Astrocyte (in vitro differentiated cells and primary cell): ENCODE measurements around the gene IL4I1. TPM values are rescaled to one million over a fixed set of nuclear protein-coding genes. Genes with fewer than 3 reads are reported as not detected.

Experiments used
- DNase-seq: peaks from one replicate; pipeline ENCODE4 v3.0.0-alpha.2; 2010; ENCODE audit warnings: low read depth
- FAIRE-seq: peaks from 2 replicates; lab custom pipeline; 2011; peaks lifted over from hg19 to GRCh38; lab: Jason Lieb, UNC
- H2AFZ ChIP-seq: 2 replicates; pipeline ENCODE4 v1.6.0; 2012; ENCODE audit warnings: low read depth, low read length, inconsistent platforms
- H3K27ac ChIP-seq: 2 replicates; pipeline ENCODE4 v1.5.1; 2011; ENCODE audit warnings: low read depth, low read length, inconsistent platforms
- H3K27me3 ChIP-seq: 2 replicates; pipeline ENCODE4 v1.6.0; 2011; ENCODE audit warnings: low read length, inconsistent platforms; ENCODE audit not compliant: insufficient read depth
- H3K36me3 ChIP-seq: 2 replicates; pipeline ENCODE4 v1.5.1; 2011; ENCODE audit warnings: low read length, inconsistent platforms; ENCODE audit not compliant: insufficient read depth
- H3K4me1 ChIP-seq: 2 replicates; pipeline ENCODE4 v1.5.1; 2011; ENCODE audit warnings: low read length, inconsistent platforms; ENCODE audit not compliant: insufficient read depth
- H3K4me2 ChIP-seq: 2 replicates; pipeline ENCODE4 v1.6.0; 2012; ENCODE audit warnings: low read length, inconsistent platforms
- H3K4me3 ChIP-seq: 2 replicates; pipeline ENCODE4 v1.5.1; 2011; ENCODE audit warnings: low read depth, mild to moderate bottlenecking, low read length, inconsistent platforms; ENCODE audit not compliant: insufficient read depth
- H3K79me2 ChIP-seq: 2 replicates; pipeline ENCODE4 v1.6.0; 2012; ENCODE audit warnings: mild to moderate bottlenecking, low read length, inconsistent platforms; ENCODE audit not compliant: insufficient read depth
- H3K9ac ChIP-seq: 2 replicates; pipeline ENCODE4 v1.6.0; 2012; ENCODE audit warnings: mild to moderate bottlenecking, low read length, inconsistent platforms
- H3K9me3 ChIP-seq: 2 replicates; pipeline ENCODE4 v1.5.1; 2012; ENCODE audit warnings: low read depth, mild to moderate bottlenecking, low read length, inconsistent platforms; ENCODE audit not compliant: insufficient read depth
- H4K20me1 ChIP-seq: 2 replicates; pipeline ENCODE4 v1.6.0; 2012; ENCODE audit warnings: low read length, inconsistent platforms; ENCODE audit not compliant: insufficient read depth
- H3K27ac Mint-ChIP-seq: one replicate; pipeline ENCODE4 v1.8.0; 2021; ENCODE audit warnings: mild to moderate bottlenecking, mixed read lengths; ENCODE audit not compliant: unreplicated experiment
- H3K27me3 Mint-ChIP-seq: one replicate; pipeline ENCODE4 v1.8.0; 2021; ENCODE audit warnings: low read depth, mixed read lengths; ENCODE audit not compliant: unreplicated experiment
- H3K36me3 Mint-ChIP-seq: one replicate; pipeline ENCODE4 v1.8.0; 2021; ENCODE audit warnings: low read depth, mixed read lengths; ENCODE audit not compliant: unreplicated experiment
- H3K4me1 Mint-ChIP-seq: one replicate; pipeline ENCODE4 v1.8.0; 2021; ENCODE audit warnings: low read depth, mixed read lengths; ENCODE audit not compliant: unreplicated experiment
- H3K4me3 Mint-ChIP-seq: one replicate; pipeline ENCODE4 v1.8.0; 2021; ENCODE audit warnings: mild to moderate bottlenecking, moderate library complexity, mixed read lengths; ENCODE audit not compliant: unreplicated experiment
- H3K9me3 Mint-ChIP-seq: one replicate; pipeline ENCODE4 v1.8.0; 2021; ENCODE audit warnings: mild to moderate bottlenecking, mixed read lengths; ENCODE audit not compliant: unreplicated experiment
- EZH2 ChIP-seq: IDR thresholded peaks from 2 replicates; pipeline ENCODE4 v1.6.1; 2012; ENCODE audit warnings: mild to moderate bottlenecking, low read length, inconsistent platforms; ENCODE audit not compliant: insufficient read depth
- total RNA-seq: library from RNA; stranded (reverse); gene quantifications from 2 replicates; pipeline ENCODE4 v1.2.1, GENCODE V29; 2021
- TF ChIP-seq, protein P1 (sequence below): IDR thresholded peaks from 2 replicates; pipeline ENCODE4 v1.5.1; 2011; ENCODE audit warnings: low read depth, mild to moderate bottlenecking, inconsistent platforms, low read length, moderate library complexity; ENCODE audit not compliant: insufficient read depth

IL4I1 gene
- total RNA-seq, 1 donor from 2014 or later, result 0.27 TPM

GRCh38 chr19:49874503-49875157 lies 22.1 kb downstream of the IL4I1 start:
- Mint-ChIP-seq H3K4me3 (no peak overlapping the region), H3K4me1 (peaks cover 6% of the 10 kb centered on the region), H3K27ac (peak overlapping the region; percentile 83), H3K36me3 (peaks cover 13% of the 10 kb centered on the region), H3K9me3 (no peaks in the 10 kb centered on the region), H3K27me3 (no peaks in the 10 kb centered on the region)
- peaks cover 5% of the 10 kb centered on the region for H4K20me1 ChIP-seq
- peaks cover 65% of the 10 kb centered on the region for H3K79me2 ChIP-seq
- H3K9ac ChIP-seq, result peak overlapping the region; percentile 99
- peaks cover 4% of the 10 kb centered on the region for H3K36me3 ChIP-seq
- H3K4me1 ChIP-seq, result peaks cover 32% of the 10 kb centered on the region
- TF ChIP-seq EZH2, result no peak
- TF ChIP-seq, protein P1, sequence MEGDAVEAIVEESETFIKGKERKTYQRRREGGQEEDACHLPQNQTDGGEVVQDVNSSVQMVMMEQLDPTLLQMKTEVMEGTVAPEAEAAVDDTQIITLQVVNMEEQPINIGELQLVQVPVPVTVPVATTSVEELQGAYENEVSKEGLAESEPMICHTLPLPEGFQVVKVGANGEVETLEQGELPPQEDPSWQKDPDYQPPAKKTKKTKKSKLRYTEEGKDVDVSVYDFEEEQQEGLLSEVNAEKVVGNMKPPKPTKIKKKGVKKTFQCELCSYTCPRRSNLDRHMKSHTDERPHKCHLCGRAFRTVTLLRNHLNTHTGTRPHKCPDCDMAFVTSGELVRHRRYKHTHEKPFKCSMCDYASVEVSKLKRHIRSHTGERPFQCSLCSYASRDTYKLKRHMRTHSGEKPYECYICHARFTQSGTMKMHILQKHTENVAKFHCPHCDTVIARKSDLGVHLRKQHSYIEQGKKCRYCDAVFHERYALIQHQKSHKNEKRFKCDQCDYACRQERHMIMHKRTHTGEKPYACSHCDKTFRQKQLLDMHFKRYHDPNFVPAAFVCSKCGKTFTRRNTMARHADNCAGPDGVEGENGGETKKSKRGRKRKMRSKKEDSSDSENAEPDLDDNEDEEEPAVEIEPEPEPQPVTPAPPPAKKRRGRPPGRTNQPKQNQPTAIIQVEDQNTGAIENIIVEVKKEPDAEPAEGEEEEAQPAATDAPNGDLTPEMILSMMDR, result no peak
- no peak overlapping the region for H3K4me3 ChIP-seq
- no peak overlapping the region for H3K27ac ChIP-seq
- H2AFZ ChIP-seq, result no peak overlapping the region
- DNase-seq (no peak), FAIRE-seq (no peak)
- no peaks in the 10 kb centered on the region for H3K27me3 ChIP-seq
- no peaks in the 10 kb centered on the region for H3K9me3 ChIP-seq
- H3K4me2 ChIP-seq, result peak overlapping the region; percentile 93

- H2AFZ ChIP-seq, result no peak overlapping the region
- TF ChIP-seq, protein P1, result no peak
- TF ChIP-seq EZH2, result no peak
- H3K36me3 ChIP-seq, result peaks cover 4% of the 10 kb centered on the region
- H3K79me2 ChIP-seq, result peaks cover 61% of the 10 kb centered on the region
- H3K9me3 ChIP-seq, result no peaks in the 10 kb centered on the region
- Mint-ChIP-seq H3K4me3 (peak overlapping the region; percentile 62), H3K9me3 (no peaks in the 10 kb centered on the region), H3K4me1 (peaks cover 6% of the 10 kb centered on the region), H3K27ac (peak overlapping the region; percentile 38), H3K27me3 (no peaks in the 10 kb centered on the region), H3K36me3 (peaks cover 13% of the 10 kb centered on the region)
- DNase-seq (no peak), FAIRE-seq (no peak)
- H3K4me2 ChIP-seq, result no peak overlapping the region
- H3K9ac ChIP-seq, result no peak overlapping the region
- no peaks in the 10 kb centered on the region for H3K27me3 ChIP-seq
- peaks cover 4% of the 10 kb centered on the region for H4K20me1 ChIP-seq
- H3K27ac ChIP-seq, result no peak overlapping the region
- H3K4me3 ChIP-seq, result no peak overlapping the region
- H3K4me1 ChIP-seq, result peaks cover 32% of the 10 kb centered on the region
Observed at GRCh38 chr19:49873834-49874233, 22.9 kb downstream of the IL4I1 start.

DNA sequence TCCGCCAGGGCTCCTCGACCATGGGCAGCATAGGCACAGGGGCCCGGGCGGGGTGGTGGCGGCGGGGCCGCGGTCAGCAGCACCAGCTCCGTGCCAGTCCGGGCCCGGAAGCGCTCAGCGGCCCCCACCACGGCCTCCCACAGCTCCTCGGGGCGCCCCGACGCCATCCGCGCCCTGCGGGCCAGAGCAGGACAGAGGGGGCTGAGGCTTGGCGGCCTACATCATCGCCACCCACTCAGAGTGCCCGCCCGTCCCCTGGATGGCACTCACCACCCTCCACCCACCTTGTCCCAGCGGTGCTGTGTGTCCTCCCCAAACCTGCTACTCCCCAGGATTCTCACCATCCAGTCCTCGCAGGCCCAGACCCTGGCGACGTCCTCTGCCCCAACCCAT lies 23.6 kb downstream of the IL4I1 start:
- Mint-ChIP-seq H3K4me3 (no peak overlapping the region), H3K27ac (no peak overlapping the region), H3K9me3 (no peaks in the 10 kb centered on the region), H3K4me1 (peaks cover 6% of the 10 kb centered on the region), H3K36me3 (peaks cover 13% of the 10 kb centered on the region), H3K27me3 (no peaks in the 10 kb centered on the region)
- no peaks in the 10 kb centered on the region for H3K9me3 ChIP-seq
- H2AFZ ChIP-seq, result no peak overlapping the region
- H3K4me1 ChIP-seq, result peaks cover 29% of the 10 kb centered on the region
- TF ChIP-seq EZH2, result no peak
- TF ChIP-seq, protein P1, result no peak
- no peaks in the 10 kb centered on the region for H4K20me1 ChIP-seq
- peaks cover 4% of the 10 kb centered on the region for H3K36me3 ChIP-seq
- no peak for DNase-seq
- H3K27me3 ChIP-seq, result no peaks in the 10 kb centered on the region
- no peak for FAIRE-seq
- H3K4me2 ChIP-seq, result no peak overlapping the region
- H3K4me3 ChIP-seq, result no peak overlapping the region
- H3K9ac ChIP-seq, result no peak overlapping the region
- H3K79me2 ChIP-seq, result peaks cover 54% of the 10 kb centered on the region
- no peak overlapping the region for H3K27ac ChIP-seq
